ENCODE results near the gene DLGAP4.

Gene DLGAP4

DNA sequence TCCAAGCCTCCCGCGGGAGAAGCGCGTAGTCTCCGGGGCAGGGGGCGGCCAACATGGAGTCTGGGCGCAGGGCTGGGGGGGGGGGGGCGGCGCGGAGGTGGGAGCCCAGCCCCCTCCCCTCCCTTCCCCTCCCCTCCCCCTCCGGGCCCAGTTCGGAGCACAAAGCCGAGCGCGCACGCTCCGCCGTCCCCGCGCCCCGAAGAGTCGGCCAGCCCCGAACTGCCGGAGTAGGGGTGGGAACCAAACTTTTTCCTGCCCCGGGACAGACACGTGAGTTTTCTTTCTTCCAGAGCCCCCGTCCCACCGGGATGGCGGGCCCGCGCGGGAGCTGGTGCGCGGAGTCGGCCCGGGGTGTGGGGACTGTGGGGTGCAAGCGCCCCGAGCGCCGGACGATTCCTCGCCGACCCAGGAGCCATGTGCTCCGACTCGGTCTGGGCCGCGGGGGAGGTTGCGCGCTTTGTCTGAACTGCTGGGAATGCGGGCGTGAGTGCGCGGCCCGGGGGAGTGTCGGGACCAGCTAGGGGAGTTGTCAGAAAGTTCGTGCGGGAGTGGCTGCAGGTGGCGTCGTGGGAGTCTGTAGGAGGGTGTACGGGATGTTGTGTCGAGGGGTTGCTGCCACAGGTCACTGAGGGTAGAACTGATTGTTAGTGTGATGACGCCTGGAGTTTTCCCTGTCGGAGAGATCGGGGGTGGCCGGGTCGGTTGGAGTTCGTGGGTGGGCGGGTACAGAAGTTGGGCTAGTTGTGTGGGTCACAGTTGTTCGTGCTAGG is 268.4 kb downstream of the DLGAP4 start:
- peak; percentile 57 for DNase-seq (ENCODE audit: low spot score)
- TF ChIP-seq, protein P1, sequence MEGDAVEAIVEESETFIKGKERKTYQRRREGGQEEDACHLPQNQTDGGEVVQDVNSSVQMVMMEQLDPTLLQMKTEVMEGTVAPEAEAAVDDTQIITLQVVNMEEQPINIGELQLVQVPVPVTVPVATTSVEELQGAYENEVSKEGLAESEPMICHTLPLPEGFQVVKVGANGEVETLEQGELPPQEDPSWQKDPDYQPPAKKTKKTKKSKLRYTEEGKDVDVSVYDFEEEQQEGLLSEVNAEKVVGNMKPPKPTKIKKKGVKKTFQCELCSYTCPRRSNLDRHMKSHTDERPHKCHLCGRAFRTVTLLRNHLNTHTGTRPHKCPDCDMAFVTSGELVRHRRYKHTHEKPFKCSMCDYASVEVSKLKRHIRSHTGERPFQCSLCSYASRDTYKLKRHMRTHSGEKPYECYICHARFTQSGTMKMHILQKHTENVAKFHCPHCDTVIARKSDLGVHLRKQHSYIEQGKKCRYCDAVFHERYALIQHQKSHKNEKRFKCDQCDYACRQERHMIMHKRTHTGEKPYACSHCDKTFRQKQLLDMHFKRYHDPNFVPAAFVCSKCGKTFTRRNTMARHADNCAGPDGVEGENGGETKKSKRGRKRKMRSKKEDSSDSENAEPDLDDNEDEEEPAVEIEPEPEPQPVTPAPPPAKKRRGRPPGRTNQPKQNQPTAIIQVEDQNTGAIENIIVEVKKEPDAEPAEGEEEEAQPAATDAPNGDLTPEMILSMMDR (IDR thresholded peaks at IDR 0.05; ENCODE audit: extremely low read depth, missing control alignments) = no peak

DNA sequence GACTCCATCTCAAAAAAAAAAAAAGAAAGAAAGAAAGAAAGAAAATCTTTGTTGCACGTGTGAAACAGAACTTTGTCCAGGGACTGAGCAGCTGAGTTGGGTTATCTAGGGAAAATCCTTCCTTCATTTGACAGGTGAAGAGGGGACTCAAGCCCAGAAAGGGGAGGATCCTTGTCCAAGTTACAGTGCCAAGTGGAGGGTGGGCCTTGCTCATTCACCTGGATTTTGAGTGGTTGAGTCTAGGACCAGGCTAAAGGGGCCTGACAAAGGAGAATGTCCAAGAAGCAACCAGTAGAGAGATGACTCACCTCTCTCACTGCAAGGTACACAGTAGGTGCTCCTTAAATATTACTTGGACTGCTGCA is 269.9 kb downstream of the DLGAP4 start:
- DNase-seq (ENCODE audit: low spot score) = no peak
- TF ChIP-seq, protein P1 (IDR thresholded peaks at IDR 0.05; ENCODE audit: extremely low read depth, missing control alignments) = no peak
